Left colon (tissue), 2 donors: ENCODE data around the gene PRKAR1B. TPM values are rescaled to one million over a fixed set of nuclear protein-coding genes. Genes with fewer than 3 reads are reported as not detected.

Experiments
- ATAC-seq: fragments of 200-7000 bp; cut with Tn5 transposase; one replicate; pipeline ENCODE4 v1.9.1; 2020; ENCODE audit warnings: mild to moderate bottlenecking, moderate library complexity
- DNase-seq, 2 donors: peaks; one replicate each; pipeline ENCODE4 v3.0.0-alpha.2; 2020
- intact Hi-C, 2 donors: fragments of 100-400 bp; cut with DNase I in 1 of 2; cut with micrococcal nuclease in 1 of 2; formaldehyde crosslinking; loops; one replicate each; pipeline versions ENCODE4 v1.11.2 to v1.14.0; 2022; cut with DNase I, micrococcal nuclease
- total RNA-seq, 2 donors: library from RNA; stranded (reverse); fragmentation: NEBNext Ultra II Directional; extraction: Animal tissue kit (Norgen Biotek cat#: 25700); gene quantifications; one replicate each; pipeline ENCODE4 v1.2.1, GENCODE V29; 2021
- donor health status: DM: no; HTN: no; CAD: no.
- donor health status: DM: yes; HTN: yes; CAD: no.

PRKAR1B gene
- total RNA-seq, 2 donors from 2014 or later: 26.5 to 31.0 TPM

GRCh38 chr7:682810-683209, 44.3 kb downstream of the PRKAR1B start:
- no peak for DNase-seq

GRCh38 chr7:681551-682307, 45.4 kb downstream of the PRKAR1B start:
- intact Hi-C loops: no loop called here
- ATAC-seq (no peak), DNase-seq (no peak)

More at GRCh38 chr7:682810-683209, 44.3 kb downstream of the PRKAR1B start:
- ATAC-seq: no peak
- intact Hi-C loops: no loop called here

- intact Hi-C loops: no loop called here
- DNase-seq (no peak), ATAC-seq (no peak)
Measured at GRCh38 chr7:680411-681127, 46.5 kb downstream of the PRKAR1B start.

- ATAC-seq (no peak), DNase-seq (no peak)
- intact Hi-C loops: no loop called here
Measured at GRCh38 chr7:676972-677385, 50.1 kb downstream of the PRKAR1B start.

- intact Hi-C loops: no loop called here
- no peak for DNase-seq
- ATAC-seq: no peak
Measured at GRCh38 chr7:676246-676971, 50.7 kb downstream of the PRKAR1B start.

- intact Hi-C loops: no loop called here
- DNase-seq: peak in 1 of 2 donors; percentile 56
Measured at GRCh38 chr7:674454-675410, 52.3 kb downstream of the PRKAR1B start.

GRCh38 chr7:673681-674453, 53.2 kb downstream of the PRKAR1B start:
- DNase-seq: no peak
- intact Hi-C loops: no loop called here
- no peak for ATAC-seq

More at GRCh38 chr7:674454-675410, 52.3 kb downstream of the PRKAR1B start:
- ATAC-seq: no peak

- intact Hi-C loops: no loop called here
- DNase-seq: no peak
- no peak for ATAC-seq
Measured at GRCh38 chr7:672891-673290, 54.2 kb downstream of the PRKAR1B start.

GRCh38 chr7:671415-672042, 55.6 kb downstream of the PRKAR1B start:
- DNase-seq (no peak), ATAC-seq (no peak)
- intact Hi-C loops: no loop called here

GRCh38 chr7:670501-671390, 56.3 kb downstream of the PRKAR1B start:
- DNase-seq (no peak), ATAC-seq (no peak)
- intact Hi-C loops: no loop called here

- DNase-seq (no peak), ATAC-seq (no peak)
- intact Hi-C loops: no loop called here
Measured at GRCh38 chr7:668958-669357, 58.1 kb downstream of the PRKAR1B start.

- DNase-seq (peak; percentile 16 to 51), ATAC-seq (no peak)
- intact Hi-C loops: no loop called here
Measured at GRCh38 chr7:668139-668931, 58.7 kb downstream of the PRKAR1B start.

GRCh38 chr7:666454-667292, 60.4 kb downstream of the PRKAR1B start:
- ATAC-seq (no peak), DNase-seq (no peak)
- intact Hi-C loops: no loop called here

GRCh38 chr7:665736-666453, 61.2 kb downstream of the PRKAR1B start:
- ATAC-seq: no peak
- intact Hi-C loops: no loop called here
- peak in 1 of 2 donors; percentile 19 for DNase-seq
